Upper lobe of left lung (tissue), 4 donors: ENCODE measurements around the gene SELL.

Experiments used
- EP300 ChIP-seq, 4 donors: sonication (generic); formaldehyde crosslinking; IDR thresholded peaks; one replicate each; pipeline ENCODE4 v1.5.1; 2017; ENCODE audit warnings: antibody characterized with exemption in 4 of 4, control low read depth in 2 of 4
- POLR2A ChIP-seq, 4 donors: fragments of 450-650 bp; IDR thresholded peaks; one replicate each; pipeline ENCODE4 v1.5.1; 2016 to 2017; ENCODE audit warnings: antibody characterized with exemption in 4 of 4, mild to moderate bottlenecking in 2 of 4
- TF ChIP-seq, protein P1 (sequence below), 6 experiments: fragments of 450-650 bp in 4 of 6; fragments of 200-600 bp in 2 of 6; sonication (generic) in 2 of 6; IDR thresholded peaks; one replicate each; pipeline ENCODE4 v1.5.1; 2016 to 2019; ENCODE audit warnings: antibody characterized with exemption in 6 of 6

- TF ChIP-seq, protein P1, sequence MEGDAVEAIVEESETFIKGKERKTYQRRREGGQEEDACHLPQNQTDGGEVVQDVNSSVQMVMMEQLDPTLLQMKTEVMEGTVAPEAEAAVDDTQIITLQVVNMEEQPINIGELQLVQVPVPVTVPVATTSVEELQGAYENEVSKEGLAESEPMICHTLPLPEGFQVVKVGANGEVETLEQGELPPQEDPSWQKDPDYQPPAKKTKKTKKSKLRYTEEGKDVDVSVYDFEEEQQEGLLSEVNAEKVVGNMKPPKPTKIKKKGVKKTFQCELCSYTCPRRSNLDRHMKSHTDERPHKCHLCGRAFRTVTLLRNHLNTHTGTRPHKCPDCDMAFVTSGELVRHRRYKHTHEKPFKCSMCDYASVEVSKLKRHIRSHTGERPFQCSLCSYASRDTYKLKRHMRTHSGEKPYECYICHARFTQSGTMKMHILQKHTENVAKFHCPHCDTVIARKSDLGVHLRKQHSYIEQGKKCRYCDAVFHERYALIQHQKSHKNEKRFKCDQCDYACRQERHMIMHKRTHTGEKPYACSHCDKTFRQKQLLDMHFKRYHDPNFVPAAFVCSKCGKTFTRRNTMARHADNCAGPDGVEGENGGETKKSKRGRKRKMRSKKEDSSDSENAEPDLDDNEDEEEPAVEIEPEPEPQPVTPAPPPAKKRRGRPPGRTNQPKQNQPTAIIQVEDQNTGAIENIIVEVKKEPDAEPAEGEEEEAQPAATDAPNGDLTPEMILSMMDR (IDR thresholded peaks at IDR 0.05) = no peak
- no peak for TF ChIP-seq POLR2A (IDR thresholded peaks at IDR 0.05)
- TF ChIP-seq EP300 (IDR thresholded peaks at IDR 0.05) = no peak
Observed at GRCh38 chr1:169683661-169684060, 27.8 kb downstream of the SELL start.
